ENCODE results near the gene AGBL1. TPM values are rescaled to one million over a fixed set of nuclear protein-coding genes. Genes with fewer than 3 reads are reported as not detected.

The AGBL1 gene
- total RNA-seq, 1 experiment from 2014 or later, result not detected

DNA sequence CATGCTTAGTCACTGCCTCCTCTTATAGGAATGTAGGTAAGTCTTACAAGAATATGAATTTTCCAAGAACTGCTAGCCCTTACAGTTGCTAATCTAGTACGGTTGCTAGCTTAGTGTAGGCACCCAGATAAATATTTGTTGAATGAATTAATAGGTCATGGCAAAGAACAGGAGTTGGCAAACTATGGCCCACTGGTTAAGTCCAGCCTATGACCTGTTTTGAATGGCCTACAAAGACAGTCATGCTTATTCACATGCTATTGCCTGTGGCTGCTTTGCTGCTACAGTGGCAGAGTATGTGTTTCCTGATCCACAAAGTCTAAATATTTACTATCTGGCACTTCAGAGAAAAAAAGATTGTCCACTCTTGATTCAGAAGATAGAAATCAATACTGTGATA is 631.8 kb downstream of the AGBL1 start:
- H3K9me3 ChIP-seq (ENCODE audit: low read length), result no peaks in the 10 kb centered on the region
- no peaks in the 10 kb centered on the region for H3K27me3 ChIP-seq (ENCODE audit: low read length)
- no peak overlapping the region for H3K27ac ChIP-seq (ENCODE audit: low read length)
- H3K9ac ChIP-seq (ENCODE audit: low read length), result no peak overlapping the region
- no peak overlapping the region for H2AFZ ChIP-seq (ENCODE audit: low read length)
- H3K79me2 ChIP-seq (ENCODE audit: low read length), result no peaks in the 10 kb centered on the region
- no peaks in the 10 kb centered on the region for H3K9me2 ChIP-seq (replicated peaks; ENCODE audit: insufficient read depth, low read length)
- no peaks in the 10 kb centered on the region for H4K20me1 ChIP-seq (ENCODE audit: insufficient read depth, low read depth, low read length)
- no peak for DNase-seq
- no peak overlapping the region for H3K4me3 ChIP-seq (ENCODE audit: low read length)
- H3K36me3 ChIP-seq (ENCODE audit: insufficient read depth, low read length), result no peaks in the 10 kb centered on the region
- H3K4me1 ChIP-seq (ENCODE audit: low read length), result no peaks in the 10 kb centered on the region
- H3K4me2 ChIP-seq (ENCODE audit: low read depth, low read length, poor library complexity, severe bottlenecking), result no peak overlapping the region

DNA sequence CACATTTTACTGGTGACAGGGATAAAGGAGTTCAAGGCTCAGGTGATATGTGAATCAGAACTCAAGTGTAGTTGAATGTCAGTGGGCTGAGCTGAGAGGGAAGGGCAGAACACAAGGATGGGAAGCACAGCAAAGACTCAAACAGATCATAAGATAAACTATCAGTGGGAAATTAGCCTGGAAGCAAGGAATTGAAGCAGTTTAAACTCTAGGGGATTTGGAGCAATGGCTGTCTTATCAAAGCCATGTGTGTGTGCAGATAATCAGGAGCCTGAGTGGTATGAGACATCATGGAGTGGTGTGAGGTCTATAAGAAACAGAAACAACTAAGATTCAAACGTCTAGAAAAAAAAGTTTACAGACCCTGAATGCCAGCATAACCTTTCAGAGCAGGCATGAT is 634.6 kb downstream of the AGBL1 start:
- no peaks in the 10 kb centered on the region for H3K79me2 ChIP-seq (ENCODE audit: low read length)
- no peaks in the 10 kb centered on the region for H3K9me3 ChIP-seq (ENCODE audit: low read length)
- H3K4me3 ChIP-seq (ENCODE audit: low read length), result no peak overlapping the region
- no peaks in the 10 kb centered on the region for H3K9me2 ChIP-seq (replicated peaks; ENCODE audit: insufficient read depth, low read length)
- DNase-seq, result no peak
- H2AFZ ChIP-seq (ENCODE audit: low read length), result no peak overlapping the region
- no peaks in the 10 kb centered on the region for H4K20me1 ChIP-seq (ENCODE audit: insufficient read depth, low read depth, low read length)
- H3K9ac ChIP-seq (ENCODE audit: low read length), result no peak overlapping the region
- H3K4me1 ChIP-seq (ENCODE audit: low read length), result no peaks in the 10 kb centered on the region
- H3K27ac ChIP-seq (ENCODE audit: low read length), result no peak overlapping the region
- H3K36me3 ChIP-seq (ENCODE audit: insufficient read depth, low read length), result no peaks in the 10 kb centered on the region
- no peak overlapping the region for H3K4me2 ChIP-seq (ENCODE audit: low read depth, low read length, poor library complexity, severe bottlenecking)
- H3K27me3 ChIP-seq (ENCODE audit: low read length), result no peaks in the 10 kb centered on the region

DNA sequence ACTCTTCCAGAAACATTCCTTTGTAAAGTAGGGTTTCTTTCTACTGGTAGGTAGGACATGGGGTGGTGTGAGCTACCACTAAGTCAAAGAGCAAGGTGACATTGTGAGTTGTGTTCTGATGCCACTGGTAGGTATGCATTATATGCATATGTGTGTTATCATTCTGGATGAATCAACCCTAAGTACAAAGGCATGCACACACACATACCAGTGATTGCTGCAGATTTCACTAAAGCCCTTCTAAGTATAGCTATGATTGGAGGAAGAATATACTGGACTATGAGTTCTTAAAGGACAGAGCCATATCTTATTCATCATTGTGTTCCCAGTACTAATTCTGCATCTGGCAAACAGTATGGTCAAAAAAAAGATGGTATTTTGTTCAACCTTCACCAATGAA is 646.0 kb downstream of the AGBL1 start:
- Histone ChIP-seq H3K9me3 (ENCODE audit: low read length) (peaks cover 7% of the 10 kb centered on the region; the same call in 1 of the 2 replicates), H3K4me2 (ENCODE audit: low read depth, low read length, poor library complexity, severe bottlenecking) (no peak overlapping the region), H3K79me2 (ENCODE audit: low read length) (no peaks in the 10 kb centered on the region), H3K9me2 (replicated peaks; ENCODE audit: insufficient read depth, low read length) (no peaks in the 10 kb centered on the region), H3K36me3 (ENCODE audit: insufficient read depth, low read length) (no peaks in the 10 kb centered on the region), H3K27ac (ENCODE audit: low read length) (no peak overlapping the region), H3K4me1 (ENCODE audit: low read length) (no peaks in the 10 kb centered on the region), H3K27me3 (ENCODE audit: low read length) (no peaks in the 10 kb centered on the region), H4K20me1 (ENCODE audit: insufficient read depth, low read depth, low read length) (no peaks in the 10 kb centered on the region), H3K4me3 (ENCODE audit: low read length) (no peak overlapping the region), H2AFZ (ENCODE audit: low read length) (no peak overlapping the region), H3K9ac (ENCODE audit: low read length) (no peak overlapping the region)
- no peak for DNase-seq

DNA sequence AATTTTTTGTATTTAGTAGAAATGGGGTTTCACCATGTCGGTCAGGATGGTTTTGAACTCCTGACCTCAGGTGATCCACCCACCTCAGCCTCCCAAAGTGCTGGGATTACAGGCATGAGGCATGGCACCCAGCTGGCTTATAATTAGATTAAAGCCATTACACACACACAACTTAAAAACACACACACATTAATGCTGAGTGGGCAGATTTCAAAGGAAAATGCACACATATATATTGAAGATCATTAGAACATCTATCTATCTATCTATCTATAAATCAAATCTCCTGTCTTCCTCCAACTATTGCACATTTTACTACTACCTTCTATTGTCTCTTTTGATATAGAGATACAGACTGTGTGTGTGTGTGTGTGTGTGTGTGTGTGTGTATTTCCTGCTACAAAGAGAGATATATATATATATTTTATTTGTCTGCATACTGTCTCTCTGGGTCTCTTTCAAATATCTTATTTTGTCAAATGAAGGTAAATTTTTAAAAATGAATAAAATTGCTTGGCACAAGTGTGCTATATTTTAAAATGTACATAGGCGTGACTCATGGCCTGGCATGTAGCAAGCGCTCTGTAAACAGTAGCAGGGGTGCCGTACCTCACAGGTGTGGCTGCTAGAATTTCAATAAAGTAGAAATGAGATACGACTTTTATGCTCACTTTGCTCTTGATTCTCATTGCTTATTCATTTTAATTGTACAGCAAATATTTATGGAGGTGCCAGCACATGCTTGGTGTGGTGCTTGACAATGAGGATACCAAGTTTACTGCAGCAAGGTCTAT is 655.8 kb downstream of the AGBL1 start:
- H3K79me2 ChIP-seq (ENCODE audit: low read length), result no peaks in the 10 kb centered on the region
- no peaks in the 10 kb centered on the region for H3K9me2 ChIP-seq (replicated peaks; ENCODE audit: insufficient read depth, low read length)
- no peak overlapping the region for H3K4me3 ChIP-seq (ENCODE audit: low read length)
- no peaks in the 10 kb centered on the region for H3K9me3 ChIP-seq (ENCODE audit: low read length)
- no peak overlapping the region for H3K27ac ChIP-seq (ENCODE audit: low read length)
- H3K4me1 ChIP-seq (ENCODE audit: low read length), result no peaks in the 10 kb centered on the region
- no peak overlapping the region for H3K9ac ChIP-seq (ENCODE audit: low read length)
- H4K20me1 ChIP-seq (ENCODE audit: insufficient read depth, low read depth, low read length), result no peaks in the 10 kb centered on the region
- H2AFZ ChIP-seq (ENCODE audit: low read length), result no peak overlapping the region
- no peaks in the 10 kb centered on the region for H3K27me3 ChIP-seq (ENCODE audit: low read length)
- no peak for DNase-seq
- no peak overlapping the region for H3K4me2 ChIP-seq (ENCODE audit: low read depth, low read length, poor library complexity, severe bottlenecking)
- no peaks in the 10 kb centered on the region for H3K36me3 ChIP-seq (ENCODE audit: insufficient read depth, low read length)

DNA sequence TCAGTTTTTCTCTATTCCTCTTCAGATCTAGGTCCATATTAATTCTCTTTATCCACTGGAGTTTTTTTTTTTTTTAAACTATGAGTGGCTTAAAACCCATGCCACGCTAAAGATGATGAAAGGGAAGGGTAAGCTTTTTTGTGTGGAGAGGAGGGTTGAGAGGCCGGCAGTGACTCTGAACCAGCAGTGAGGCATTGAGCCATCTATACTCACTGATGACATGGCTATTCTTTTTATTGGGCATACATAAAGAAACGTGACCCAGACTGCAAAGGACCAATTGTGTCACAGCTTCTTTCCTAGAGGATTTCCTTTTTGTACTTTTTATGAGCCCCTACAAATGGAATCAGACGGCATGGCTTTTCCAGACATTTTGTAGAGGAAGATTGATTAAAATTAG is 662.2 kb downstream of the AGBL1 start:
- Histone ChIP-seq H3K9me3 (ENCODE audit: low read length) (no peaks in the 10 kb centered on the region), H3K4me3 (ENCODE audit: low read length) (no peak overlapping the region), H3K27me3 (ENCODE audit: low read length) (no peaks in the 10 kb centered on the region), H3K4me2 (ENCODE audit: low read depth, low read length, poor library complexity, severe bottlenecking) (no peak overlapping the region), H3K79me2 (ENCODE audit: low read length) (no peaks in the 10 kb centered on the region), H3K9ac (ENCODE audit: low read length) (no peak overlapping the region), H3K27ac (ENCODE audit: low read length) (no peak overlapping the region), H4K20me1 (ENCODE audit: insufficient read depth, low read depth, low read length) (no peaks in the 10 kb centered on the region), H3K4me1 (ENCODE audit: low read length) (no peaks in the 10 kb centered on the region), H3K9me2 (replicated peaks; ENCODE audit: insufficient read depth, low read length) (no peaks in the 10 kb centered on the region), H2AFZ (ENCODE audit: low read length) (no peak overlapping the region), H3K36me3 (ENCODE audit: insufficient read depth, low read length) (no peaks in the 10 kb centered on the region)
- no peak for DNase-seq

DNA sequence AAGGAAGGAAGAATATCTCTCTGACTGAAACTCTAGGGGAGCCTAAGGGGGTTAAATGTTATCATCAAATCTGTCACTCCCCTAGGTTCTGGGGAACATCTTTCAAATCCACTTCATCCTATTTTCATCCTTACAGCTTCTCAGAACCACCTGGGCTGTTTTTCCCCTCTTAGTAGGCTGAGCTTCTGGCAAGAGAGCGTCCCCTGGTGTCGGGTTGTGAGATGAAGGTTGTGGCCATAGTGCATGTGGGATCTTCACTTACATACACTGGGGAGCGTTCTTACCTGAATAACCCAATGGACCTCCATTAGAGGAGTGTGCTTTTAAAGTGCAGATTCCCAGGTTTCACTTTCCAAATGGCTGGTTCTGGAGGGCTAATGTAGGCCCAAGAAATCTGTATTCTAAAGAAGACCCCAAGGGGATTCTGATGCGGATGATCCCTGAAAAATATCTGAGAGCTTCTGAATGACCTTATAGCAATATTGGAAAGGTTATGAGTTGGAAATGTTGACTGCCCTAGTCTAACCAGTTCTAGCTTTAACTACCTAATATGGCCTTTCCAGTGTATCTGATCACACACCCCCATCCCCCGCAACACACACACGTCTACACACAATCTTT is 663.7 kb downstream of the AGBL1 start:
- no peak overlapping the region for H3K4me3 ChIP-seq (ENCODE audit: low read length)
- DNase-seq, result peak; percentile 86
- no peaks in the 10 kb centered on the region for H3K36me3 ChIP-seq (ENCODE audit: insufficient read depth, low read length)
- H2AFZ ChIP-seq (ENCODE audit: low read length), result no peak overlapping the region
- no peak overlapping the region for H3K9ac ChIP-seq (ENCODE audit: low read length)
- H3K27me3 ChIP-seq (ENCODE audit: low read length), result no peaks in the 10 kb centered on the region
- no peak overlapping the region for H3K27ac ChIP-seq (ENCODE audit: low read length)
- no peaks in the 10 kb centered on the region for H4K20me1 ChIP-seq (ENCODE audit: insufficient read depth, low read depth, low read length)
- no peaks in the 10 kb centered on the region for H3K9me3 ChIP-seq (ENCODE audit: low read length)
- no peaks in the 10 kb centered on the region for H3K9me2 ChIP-seq (replicated peaks; ENCODE audit: insufficient read depth, low read length)
- no peaks in the 10 kb centered on the region for H3K4me1 ChIP-seq (ENCODE audit: low read length)
- no peaks in the 10 kb centered on the region for H3K79me2 ChIP-seq (ENCODE audit: low read length)
- H3K4me2 ChIP-seq (ENCODE audit: low read depth, low read length, poor library complexity, severe bottlenecking), result no peak overlapping the region

DNA sequence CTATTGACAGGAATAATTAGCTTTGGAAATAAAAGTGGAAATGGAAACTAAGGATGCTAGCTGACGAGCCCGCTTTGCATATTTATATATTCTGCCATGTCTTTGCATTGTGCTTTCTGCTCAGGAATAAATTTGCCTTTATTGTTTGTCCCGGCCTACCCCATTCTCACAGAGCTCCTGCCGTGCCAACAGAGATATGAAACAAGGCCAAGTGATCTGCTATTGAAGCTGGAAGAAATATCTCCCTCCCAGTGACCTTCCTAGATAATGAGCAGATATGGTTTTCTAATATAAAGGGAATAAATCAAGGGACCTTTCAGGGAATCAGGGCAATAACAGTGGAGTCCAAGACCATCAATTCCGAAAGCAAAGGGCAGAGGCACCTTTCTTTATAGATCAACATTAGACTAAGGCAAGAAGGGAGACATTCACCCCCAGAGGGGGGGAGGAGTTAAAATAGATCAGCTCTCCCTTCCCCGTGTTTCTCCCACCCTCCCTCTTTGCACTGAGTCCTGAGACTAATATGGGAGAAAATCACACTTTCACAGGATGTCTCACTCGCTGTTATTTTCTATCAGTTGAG is 664.6 kb downstream of the AGBL1 start:
- Histone ChIP-seq H3K36me3 (ENCODE audit: insufficient read depth, low read length) (no peaks in the 10 kb centered on the region), H3K4me2 (ENCODE audit: low read depth, low read length, poor library complexity, severe bottlenecking) (no peak overlapping the region), H3K9ac (ENCODE audit: low read length) (no peak overlapping the region), H3K79me2 (ENCODE audit: low read length) (no peaks in the 10 kb centered on the region), H3K4me1 (ENCODE audit: low read length) (no peaks in the 10 kb centered on the region), H3K9me2 (replicated peaks; ENCODE audit: insufficient read depth, low read length) (no peaks in the 10 kb centered on the region), H4K20me1 (ENCODE audit: insufficient read depth, low read depth, low read length) (no peaks in the 10 kb centered on the region), H3K27ac (ENCODE audit: low read length) (no peak overlapping the region), H3K27me3 (ENCODE audit: low read length) (no peaks in the 10 kb centered on the region), H3K9me3 (ENCODE audit: low read length) (no peaks in the 10 kb centered on the region), H2AFZ (ENCODE audit: low read length) (no peak overlapping the region), H3K4me3 (ENCODE audit: low read length) (no peak overlapping the region)
- no peak for DNase-seq

DNA sequence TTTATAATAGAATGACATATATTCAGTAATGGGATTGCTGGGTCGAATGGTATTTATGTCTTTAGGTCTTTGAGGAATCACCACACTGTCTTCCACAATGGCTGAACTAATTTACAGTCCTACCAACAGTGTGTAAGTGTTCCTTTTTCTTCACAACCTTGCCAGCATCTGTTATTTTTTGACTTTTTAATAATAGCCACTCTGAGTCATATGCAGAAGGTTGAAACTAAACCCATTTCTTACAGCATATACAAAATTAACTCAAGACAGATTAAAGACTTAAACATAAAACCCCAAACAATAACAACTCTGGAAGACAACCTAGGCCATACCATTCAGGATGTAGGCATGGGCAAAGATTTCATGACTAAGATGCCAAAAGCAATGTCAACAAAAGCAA is 671.4 kb downstream of the AGBL1 start:
- Histone ChIP-seq H3K27ac (ENCODE audit: low read length) (no peak overlapping the region), H2AFZ (ENCODE audit: low read length) (no peak overlapping the region), H3K27me3 (ENCODE audit: low read length) (no peaks in the 10 kb centered on the region), H3K79me2 (ENCODE audit: low read length) (no peaks in the 10 kb centered on the region), H3K36me3 (ENCODE audit: insufficient read depth, low read length) (no peaks in the 10 kb centered on the region), H3K4me1 (ENCODE audit: low read length) (no peaks in the 10 kb centered on the region), H3K9me2 (replicated peaks; ENCODE audit: insufficient read depth, low read length) (no peaks in the 10 kb centered on the region), H3K9me3 (ENCODE audit: low read length) (no peaks in the 10 kb centered on the region), H3K4me3 (ENCODE audit: low read length) (no peak overlapping the region), H4K20me1 (ENCODE audit: insufficient read depth, low read depth, low read length) (no peaks in the 10 kb centered on the region), H3K9ac (ENCODE audit: low read length) (no peak overlapping the region), H3K4me2 (ENCODE audit: low read depth, low read length, poor library complexity, severe bottlenecking) (no peak overlapping the region)
- DNase-seq, result no peak
